ENCODE data around the gene PLXNA2.

GRCh38 chr1:208088319-208088718 lies 155.9 kb downstream of the PLXNA2 start:
- peak; percentile 59; the same call in 1 of the 2 replicates for TF ChIP-seq GATA2 (IDR thresholded peaks at IDR 0.05; ENCODE audit: low read depth, low read length)
- no peak for TF ChIP-seq GATA3 (IDR thresholded peaks at IDR 0.05; ENCODE audit: low read depth, low read length)
